Measurements from ENCODE around the gene CHID1. TPM values are rescaled to one million over a fixed set of nuclear protein-coding genes. Genes with fewer than 3 reads are reported as not detected.
A peak's percentile ranks its signal among the peaks of the same experiment; 100 is the strongest.

Gene CHID1
- total RNA-seq, 2 experiments from 2014 or later = 30.6 to 71.1 TPM

DNA sequence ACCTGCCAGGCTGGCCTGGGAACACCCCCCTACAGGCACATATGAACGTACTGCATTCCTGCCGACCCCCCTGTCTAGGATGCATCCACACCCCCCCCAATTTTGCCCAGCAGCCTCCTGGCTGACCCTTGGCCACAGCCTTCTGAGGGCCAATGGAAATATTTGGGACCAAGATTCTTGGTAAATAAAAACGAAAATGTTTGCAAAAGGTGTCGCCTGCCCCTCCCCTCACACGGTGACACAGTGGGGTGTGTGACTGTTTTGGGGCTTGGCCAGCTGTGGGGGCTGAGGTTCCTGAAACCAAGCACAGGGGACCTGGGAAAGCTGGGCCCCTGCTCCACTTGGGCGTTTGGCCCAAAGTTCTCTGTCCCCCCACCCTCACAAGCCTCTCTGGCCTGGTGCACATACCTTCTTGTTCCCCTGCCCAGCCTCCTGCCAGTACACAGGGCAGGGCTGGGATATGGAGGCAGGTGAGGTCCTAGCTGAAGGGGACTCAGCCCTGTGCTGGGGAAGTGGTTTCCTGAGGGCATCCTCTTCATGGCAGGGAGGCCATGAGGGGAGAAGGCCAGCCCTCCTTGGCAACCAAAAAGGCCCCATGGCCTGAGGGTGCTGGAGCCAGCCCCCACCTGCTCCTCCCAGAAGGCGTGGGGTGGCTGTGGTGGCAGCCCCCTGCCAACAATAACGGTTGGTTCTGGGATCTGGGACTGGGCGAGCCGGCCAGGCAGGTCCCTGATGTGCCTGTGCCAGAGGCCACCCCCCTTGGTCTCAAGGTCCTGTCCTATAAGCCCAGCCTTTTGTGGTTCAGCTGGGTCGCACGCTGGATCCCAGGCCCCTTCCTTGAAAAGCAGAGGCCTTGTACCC, 85.0 kb downstream of the CHID1 start:
- H2AFZ ChIP-seq (ENCODE audit: low read length) = no peak overlapping the region
- intact Hi-C loops (cut with micrococcal nuclease; ENCODE audit: unreplicated experiment) = no loop called here
- no peak for TF ChIP-seq EZH2phosphoT487 (IDR thresholded peaks at IDR 0.05; ENCODE audit: borderline replicate concordance, low read depth, low read length)
- TF ChIP-seq, protein P1, sequence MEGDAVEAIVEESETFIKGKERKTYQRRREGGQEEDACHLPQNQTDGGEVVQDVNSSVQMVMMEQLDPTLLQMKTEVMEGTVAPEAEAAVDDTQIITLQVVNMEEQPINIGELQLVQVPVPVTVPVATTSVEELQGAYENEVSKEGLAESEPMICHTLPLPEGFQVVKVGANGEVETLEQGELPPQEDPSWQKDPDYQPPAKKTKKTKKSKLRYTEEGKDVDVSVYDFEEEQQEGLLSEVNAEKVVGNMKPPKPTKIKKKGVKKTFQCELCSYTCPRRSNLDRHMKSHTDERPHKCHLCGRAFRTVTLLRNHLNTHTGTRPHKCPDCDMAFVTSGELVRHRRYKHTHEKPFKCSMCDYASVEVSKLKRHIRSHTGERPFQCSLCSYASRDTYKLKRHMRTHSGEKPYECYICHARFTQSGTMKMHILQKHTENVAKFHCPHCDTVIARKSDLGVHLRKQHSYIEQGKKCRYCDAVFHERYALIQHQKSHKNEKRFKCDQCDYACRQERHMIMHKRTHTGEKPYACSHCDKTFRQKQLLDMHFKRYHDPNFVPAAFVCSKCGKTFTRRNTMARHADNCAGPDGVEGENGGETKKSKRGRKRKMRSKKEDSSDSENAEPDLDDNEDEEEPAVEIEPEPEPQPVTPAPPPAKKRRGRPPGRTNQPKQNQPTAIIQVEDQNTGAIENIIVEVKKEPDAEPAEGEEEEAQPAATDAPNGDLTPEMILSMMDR (conservative IDR thresholded peaks at IDR 0.05; ENCODE audit: low read length) = no peak
- H3K27ac ChIP-seq (ENCODE audit: low read depth, low read length, poor library complexity, severe bottlenecking) = no peak overlapping the region
- H3K36me3 ChIP-seq (ENCODE audit: insufficient read depth, low read length) = no peaks in the 10 kb centered on the region
- H3K9me2 ChIP-seq (ENCODE audit: insufficient read depth, low read length) = no peaks in the 10 kb centered on the region
- H3K79me2 ChIP-seq (ENCODE audit: insufficient read depth, low read depth, low read length) = no peaks in the 10 kb centered on the region
- H3K4me1 ChIP-seq (ENCODE audit: insufficient read depth, low read length, poor library complexity, severe bottlenecking) = peaks cover 39% of the 10 kb centered on the region
- POLR2A ChIA-PET = no interaction called here
- H4K20me1 ChIP-seq (ENCODE audit: insufficient read depth, low read length) = no peaks in the 10 kb centered on the region
- DNase-seq (ENCODE audit: low spot score) = no peak
- no peak overlapping the region for H3K4me2 ChIP-seq (ENCODE audit: low read length)
- no peak overlapping the region for H3K4me3 ChIP-seq (ENCODE audit: low read depth, low read length, poor library complexity, severe bottlenecking)
- H3K9me3 ChIP-seq (ENCODE audit: low read length) = no peaks in the 10 kb centered on the region
- CTCF ChIA-PET (ENCODE audit: unreplicated experiment) = no interaction called here
- BruUV-seq (replicated peaks) = no TSS peak

DNA sequence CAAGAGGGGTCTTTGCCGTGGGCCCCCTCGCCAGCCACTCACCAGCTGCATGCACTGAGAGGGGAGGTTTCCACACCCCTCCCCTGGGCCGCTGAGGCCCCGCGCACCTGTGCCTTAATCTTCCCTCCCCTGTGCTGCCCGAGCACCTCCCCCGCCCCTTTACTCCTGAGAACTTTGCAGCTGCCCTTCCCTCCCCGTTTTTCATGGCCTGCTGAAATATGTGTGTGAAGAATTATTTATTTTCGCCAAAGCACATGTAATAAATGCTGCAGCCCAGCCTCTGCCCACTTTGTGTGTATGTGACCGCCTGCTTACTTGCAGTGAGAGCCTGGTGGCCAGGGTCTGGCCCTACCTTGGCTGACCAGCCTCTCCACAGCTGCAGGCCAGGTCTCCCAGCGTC, 85.7 kb downstream of the CHID1 start:
- Histone ChIP-seq H3K36me3 (ENCODE audit: insufficient read depth, low read length) (no peaks in the 10 kb centered on the region), H3K4me1 (ENCODE audit: insufficient read depth, low read length, poor library complexity, severe bottlenecking) (peaks cover 38% of the 10 kb centered on the region), H3K79me2 (ENCODE audit: insufficient read depth, low read depth, low read length) (no peaks in the 10 kb centered on the region), H3K9me3 (ENCODE audit: low read length) (no peaks in the 10 kb centered on the region), H3K9me2 (ENCODE audit: insufficient read depth, low read length) (no peaks in the 10 kb centered on the region), H3K4me3 (ENCODE audit: low read depth, low read length, poor library complexity, severe bottlenecking) (no peak overlapping the region), H2AFZ (ENCODE audit: low read length) (no peak overlapping the region), H4K20me1 (ENCODE audit: insufficient read depth, low read length) (no peaks in the 10 kb centered on the region), H3K4me2 (ENCODE audit: low read length) (no peak overlapping the region), H3K27ac (ENCODE audit: low read depth, low read length, poor library complexity, severe bottlenecking) (no peak overlapping the region)
- no TSS peak for BruUV-seq (replicated peaks)
- TF ChIP-seq, protein P1 (conservative IDR thresholded peaks at IDR 0.05; ENCODE audit: low read length) = no peak
- no peak for TF ChIP-seq EZH2phosphoT487 (IDR thresholded peaks at IDR 0.05; ENCODE audit: borderline replicate concordance, low read depth, low read length)
- intact Hi-C loops (cut with micrococcal nuclease; ENCODE audit: unreplicated experiment) = no loop called here
- ChIA-PET POLR2A (no interaction called here), CTCF (ENCODE audit: unreplicated experiment) (no interaction called here)
- DNase-seq (ENCODE audit: low spot score) = no peak

DNA sequence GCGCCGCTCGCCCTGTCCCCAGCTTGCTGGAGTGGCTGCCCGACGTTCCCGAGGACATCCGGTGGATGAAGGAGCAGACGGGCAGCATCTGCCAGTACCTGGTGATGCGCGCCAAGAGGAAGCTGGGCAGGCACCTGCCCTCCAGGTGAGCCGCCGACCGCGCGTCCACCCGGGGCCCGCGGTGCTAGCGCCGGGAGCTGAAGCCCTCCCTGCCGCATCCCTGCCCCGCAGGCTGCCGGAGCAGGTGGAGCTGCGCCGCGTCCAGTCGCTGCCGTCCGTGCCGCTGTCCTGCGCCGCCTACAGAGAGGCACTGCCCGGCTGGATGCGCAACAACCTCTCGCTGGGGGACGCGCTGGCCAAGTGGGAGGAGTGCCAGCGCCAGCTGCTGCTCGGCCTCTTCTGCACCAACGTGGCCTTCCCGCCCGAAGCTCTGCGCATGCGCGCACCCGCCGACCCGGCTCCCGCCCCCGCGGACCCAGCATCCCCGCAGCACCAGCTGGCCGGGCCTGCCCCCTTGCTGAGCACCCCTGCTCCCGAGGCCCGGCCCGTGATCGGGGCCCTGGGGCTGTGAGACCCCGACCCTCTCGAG, 86.2 kb downstream of the CHID1 start:
- TSS peak; percentile 52 for BruUV-seq (replicated peaks)
- intact Hi-C loops (cut with micrococcal nuclease; ENCODE audit: unreplicated experiment) = no loop called here
- no peak overlapping the region for H3K4me2 ChIP-seq (ENCODE audit: low read length)
- POLR2A ChIA-PET = no interaction called here
- CTCF ChIA-PET (ENCODE audit: unreplicated experiment) = no interaction called here
- no peaks in the 10 kb centered on the region for H3K9me3 ChIP-seq (ENCODE audit: low read length)
- H4K20me1 ChIP-seq (ENCODE audit: insufficient read depth, low read length) = no peaks in the 10 kb centered on the region
- H3K36me3 ChIP-seq (ENCODE audit: insufficient read depth, low read length) = no peaks in the 10 kb centered on the region
- no peak for DNase-seq (ENCODE audit: low spot score)
- peaks cover 32% of the 10 kb centered on the region for H3K4me1 ChIP-seq (ENCODE audit: insufficient read depth, low read length, poor library complexity, severe bottlenecking)
- no peaks in the 10 kb centered on the region for H3K9me2 ChIP-seq (ENCODE audit: insufficient read depth, low read length)
- H3K4me3 ChIP-seq (ENCODE audit: low read depth, low read length, poor library complexity, severe bottlenecking) = no peak overlapping the region
- H3K79me2 ChIP-seq (ENCODE audit: insufficient read depth, low read depth, low read length) = no peaks in the 10 kb centered on the region
- no peak overlapping the region for H3K27ac ChIP-seq (ENCODE audit: low read depth, low read length, poor library complexity, severe bottlenecking)
- no peak overlapping the region for H2AFZ ChIP-seq (ENCODE audit: low read length)
- no peak for TF ChIP-seq EZH2phosphoT487 (IDR thresholded peaks at IDR 0.05; ENCODE audit: borderline replicate concordance, low read depth, low read length)
- TF ChIP-seq, protein P1 (conservative IDR thresholded peaks at IDR 0.05; ENCODE audit: low read length) = no peak

Measured in OCI-LY7 (cell line).